NCI-H1930 (cell line): ENCODE data around the gene ATP5F1D.

Experiments used
- DNase-seq, 2 experiments: peaks; one replicate each; lab custom pipeline; 2025; lab: John Stamatoyannopoulos, UW

ATP5F1D gene

DNA sequence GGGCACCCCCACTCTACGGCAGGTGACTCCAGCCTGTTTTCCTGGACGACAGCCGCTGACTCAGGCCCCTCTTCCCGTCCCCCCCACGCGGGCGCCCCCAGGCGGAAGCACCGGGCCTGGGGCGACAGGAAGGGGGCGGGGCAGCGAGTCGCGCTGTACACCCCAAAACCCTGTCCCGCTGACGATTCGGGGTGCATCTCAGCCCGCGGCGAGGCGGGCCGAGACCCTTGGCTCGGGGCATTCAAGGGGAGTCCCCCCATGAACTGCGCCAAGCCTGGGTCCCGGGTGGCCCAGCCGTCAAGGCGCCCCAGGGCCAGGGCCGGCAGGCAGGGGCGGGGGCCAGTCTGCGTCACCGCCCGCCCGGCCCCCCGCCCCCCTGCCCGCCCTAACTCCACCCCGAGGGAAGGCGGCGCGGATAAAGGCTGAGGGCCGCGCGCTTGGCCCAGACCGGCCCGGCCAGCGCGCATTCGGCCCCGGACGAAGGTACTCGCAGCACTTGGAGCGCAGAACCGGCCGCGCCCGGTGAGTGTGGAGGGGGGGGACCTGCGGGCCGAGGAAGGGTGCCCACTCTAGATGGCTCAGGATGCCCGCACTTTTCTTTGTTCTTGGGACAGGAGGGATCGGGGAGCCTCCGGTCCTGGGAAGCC is 6.7 kb downstream of the ATP5F1D start, which contains the start of gene MIDN:
Gene MIDN (plus strand): TSS at position 445 of the 647 bp plus-strand sequence. CDS start 1,714 bp downstream, outside the sequence.
- peak; percentile 52 to 71 for DNase-seq

DNA sequence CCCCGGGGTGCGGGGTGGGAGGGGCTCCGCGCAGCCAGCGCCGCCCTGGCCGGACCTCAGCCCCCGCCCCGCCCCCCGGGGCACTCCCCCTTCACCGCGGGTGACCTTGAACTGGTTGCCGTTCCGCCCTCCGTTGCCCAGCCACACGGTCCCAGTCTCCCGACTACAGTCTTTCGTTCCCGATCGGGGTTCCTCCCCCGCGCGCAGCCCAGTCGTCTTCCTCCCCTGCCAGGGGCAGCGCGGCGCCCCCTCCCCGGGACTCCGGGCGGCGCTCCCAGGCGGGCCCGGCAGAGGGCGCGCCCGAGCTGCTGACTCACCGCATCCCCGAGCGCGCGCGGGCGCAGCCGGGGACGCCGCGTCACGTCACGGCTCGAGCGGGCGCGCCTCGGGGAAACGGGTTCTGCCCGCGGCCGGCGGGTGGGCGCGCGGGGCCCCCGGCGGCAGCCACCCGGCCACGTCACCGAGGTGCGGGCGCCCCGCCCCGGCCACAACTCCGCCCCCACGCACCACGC is 7.3 kb downstream of the ATP5F1D start:
- DNase-seq: peak; percentile 79 to 88

DNA sequence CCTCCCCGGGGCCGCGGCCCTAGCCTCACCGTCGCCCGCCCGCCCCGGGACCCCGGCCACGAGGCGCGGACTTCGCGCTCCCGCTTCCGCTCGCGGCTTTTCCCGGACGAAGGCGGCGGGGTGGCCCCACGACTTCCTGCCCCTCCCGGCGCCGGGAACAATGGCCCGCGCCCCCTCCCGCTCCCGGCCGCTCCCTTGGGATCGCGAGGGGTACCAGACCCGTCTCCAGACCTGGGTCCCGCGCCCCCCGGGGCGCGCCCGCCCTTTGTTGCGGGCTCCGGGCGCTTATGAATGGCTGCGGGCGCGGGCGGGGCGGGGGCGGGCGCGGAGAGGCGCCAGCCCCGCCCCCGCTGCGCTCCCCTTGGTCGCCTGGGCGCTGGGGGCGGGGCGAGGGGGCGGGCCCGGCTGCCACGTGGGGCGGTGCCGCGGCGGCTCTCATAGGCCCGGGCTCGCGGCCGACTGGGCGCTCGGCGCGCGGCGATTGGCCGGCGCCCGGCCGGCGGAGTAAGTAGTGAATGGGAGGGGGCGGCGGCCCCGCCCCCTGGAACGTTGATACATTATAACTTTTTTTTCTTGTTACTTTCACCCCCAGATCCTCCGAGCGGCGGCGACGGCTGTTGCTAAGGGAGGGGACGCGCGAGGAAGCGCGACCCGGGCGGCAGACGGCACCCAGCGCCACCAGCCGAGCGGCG is 7.9 kb downstream of the ATP5F1D start:
- DNase-seq: peak; percentile 77 to 82

DNA sequence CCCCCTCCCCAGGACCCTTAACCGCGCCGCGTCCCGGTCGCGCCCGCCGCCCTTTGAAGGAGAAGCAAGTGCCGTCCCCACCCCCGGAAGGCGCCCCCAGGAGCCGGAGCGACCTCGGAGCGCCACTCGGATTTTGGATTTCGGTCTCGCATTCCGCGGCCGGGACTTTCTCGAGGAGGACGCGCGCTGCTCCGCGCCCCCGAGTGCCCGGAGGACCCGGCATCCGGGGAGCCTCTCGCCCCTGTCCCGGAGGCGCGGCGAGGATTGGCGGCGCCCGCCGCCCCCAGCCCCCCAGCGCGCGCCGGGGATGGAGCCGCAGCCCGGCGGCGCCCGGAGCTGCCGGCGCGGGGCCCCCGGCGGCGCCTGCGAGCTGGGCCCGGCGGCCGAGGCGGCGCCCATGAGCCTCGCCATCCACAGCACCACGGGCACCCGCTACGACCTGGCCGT is 8.5 kb downstream of the ATP5F1D start:
- DNase-seq: no peak

DNA sequence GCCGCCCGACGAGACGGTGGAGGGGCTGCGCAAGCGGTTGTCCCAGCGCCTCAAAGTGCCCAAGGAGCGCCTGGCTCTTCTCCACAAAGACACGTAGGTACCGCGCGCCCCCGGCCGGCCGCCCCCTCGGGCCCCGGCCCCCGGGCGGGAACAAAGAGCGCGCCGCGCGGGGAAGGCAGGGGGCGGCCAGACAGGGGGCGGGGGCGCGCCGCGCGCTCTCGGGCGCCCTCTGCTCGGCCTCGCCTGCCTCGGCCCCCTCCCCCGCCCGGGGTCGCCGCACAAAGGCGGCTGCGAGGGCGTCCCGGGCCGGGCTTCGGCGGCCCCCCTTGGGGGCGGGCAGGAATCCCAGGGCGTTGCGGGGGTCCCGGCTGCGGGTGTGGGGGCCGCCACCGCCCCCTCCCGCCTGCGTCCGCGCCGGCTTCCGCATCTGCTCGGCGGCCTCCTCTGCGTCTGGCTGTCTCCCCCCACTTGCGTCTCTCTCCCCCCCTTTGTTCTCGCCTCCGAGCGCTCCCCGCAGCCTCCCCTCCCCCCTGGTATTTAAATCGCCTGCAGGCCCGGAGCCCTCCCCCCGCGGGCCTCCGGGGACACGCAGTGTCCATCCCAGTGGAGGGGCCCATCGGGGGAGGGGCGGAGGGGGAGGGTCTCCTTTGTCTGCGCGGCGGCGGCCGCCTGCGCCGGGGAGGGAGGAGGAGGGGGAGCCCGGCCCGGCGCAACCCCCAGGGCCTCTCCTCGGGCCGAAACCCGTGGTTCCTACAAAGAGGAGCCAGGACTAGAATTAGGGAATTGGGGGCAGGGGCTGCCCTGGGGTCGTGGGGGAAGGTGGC is 9.1 kb downstream of the ATP5F1D start:
- peak in 1 of 2 experiments; percentile 21 for DNase-seq

DNA sequence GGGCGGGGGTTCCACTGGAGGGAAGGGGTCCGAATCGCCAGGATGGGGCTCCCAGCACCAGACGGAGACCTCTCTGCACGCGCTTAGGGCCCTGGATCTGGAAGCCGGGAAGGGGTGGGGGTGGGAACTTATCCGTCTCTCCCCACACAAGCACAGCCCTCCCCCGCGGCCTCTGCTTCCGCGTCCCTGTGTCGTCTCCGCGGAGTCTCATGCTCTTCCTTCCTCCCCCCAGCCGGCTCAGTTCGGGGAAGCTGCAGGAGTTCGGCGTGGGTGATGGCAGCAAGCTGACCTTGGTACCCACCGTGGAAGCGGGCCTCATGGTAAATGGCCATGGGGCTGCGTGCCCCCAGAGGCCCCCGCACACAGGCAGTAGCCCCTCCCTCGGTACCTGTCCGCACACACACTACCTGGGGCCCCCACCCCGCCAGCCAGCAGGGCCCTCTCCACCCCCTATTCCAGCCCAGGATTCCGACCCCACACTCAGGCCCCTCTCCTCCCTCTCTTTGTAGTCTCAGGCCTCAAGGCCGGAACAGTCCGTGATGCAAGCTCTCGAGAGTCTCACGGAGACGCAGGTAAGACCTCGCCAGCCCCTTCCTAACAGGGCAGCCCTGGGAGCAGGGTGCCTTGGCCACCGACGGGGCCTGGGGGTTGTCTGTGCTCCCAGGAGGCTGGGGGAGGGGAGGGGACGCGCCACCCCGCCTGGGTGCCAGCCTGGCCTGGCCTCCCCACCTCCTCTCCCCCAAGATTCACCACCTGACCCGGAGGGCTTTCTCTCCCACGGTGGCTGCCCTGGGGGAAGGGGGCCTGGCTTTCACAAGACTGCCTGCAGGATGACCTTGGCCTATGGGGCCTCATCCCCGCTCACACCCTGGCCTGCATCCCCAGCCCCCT is 10.0 kb downstream of the ATP5F1D start:
- no peak for DNase-seq

DNA sequence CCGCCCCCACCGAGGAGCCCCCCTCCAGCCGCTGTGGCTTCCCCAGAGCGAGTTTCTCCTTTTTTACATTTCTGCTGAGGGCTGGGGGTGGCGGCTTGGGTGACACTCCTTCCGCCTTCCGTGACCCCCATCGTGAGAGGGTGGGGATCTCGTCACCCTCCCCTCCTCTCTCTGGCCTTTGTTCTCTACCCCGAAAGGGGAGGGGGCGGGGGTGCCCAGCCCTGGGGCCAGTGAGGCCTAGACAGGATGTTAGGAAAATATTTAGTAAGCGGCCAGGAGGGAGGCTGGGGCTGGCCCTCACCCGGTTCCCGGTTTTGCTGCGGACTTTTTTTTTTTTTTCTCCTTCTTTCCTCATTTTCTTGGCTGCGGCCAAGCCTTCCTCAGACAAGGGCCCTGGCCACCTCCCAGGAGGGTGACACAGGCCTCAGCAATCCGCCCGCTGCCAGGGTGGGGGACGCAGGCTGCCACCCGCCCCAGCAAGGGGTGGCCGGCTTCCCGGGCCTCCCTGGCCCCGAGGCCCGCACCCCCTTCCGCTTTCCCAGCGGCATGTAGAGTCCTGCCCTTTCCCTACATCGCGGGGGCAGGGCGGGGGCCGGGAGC is 10.8 kb downstream of the ATP5F1D start:
- DNase-seq: no peak

DNA sequence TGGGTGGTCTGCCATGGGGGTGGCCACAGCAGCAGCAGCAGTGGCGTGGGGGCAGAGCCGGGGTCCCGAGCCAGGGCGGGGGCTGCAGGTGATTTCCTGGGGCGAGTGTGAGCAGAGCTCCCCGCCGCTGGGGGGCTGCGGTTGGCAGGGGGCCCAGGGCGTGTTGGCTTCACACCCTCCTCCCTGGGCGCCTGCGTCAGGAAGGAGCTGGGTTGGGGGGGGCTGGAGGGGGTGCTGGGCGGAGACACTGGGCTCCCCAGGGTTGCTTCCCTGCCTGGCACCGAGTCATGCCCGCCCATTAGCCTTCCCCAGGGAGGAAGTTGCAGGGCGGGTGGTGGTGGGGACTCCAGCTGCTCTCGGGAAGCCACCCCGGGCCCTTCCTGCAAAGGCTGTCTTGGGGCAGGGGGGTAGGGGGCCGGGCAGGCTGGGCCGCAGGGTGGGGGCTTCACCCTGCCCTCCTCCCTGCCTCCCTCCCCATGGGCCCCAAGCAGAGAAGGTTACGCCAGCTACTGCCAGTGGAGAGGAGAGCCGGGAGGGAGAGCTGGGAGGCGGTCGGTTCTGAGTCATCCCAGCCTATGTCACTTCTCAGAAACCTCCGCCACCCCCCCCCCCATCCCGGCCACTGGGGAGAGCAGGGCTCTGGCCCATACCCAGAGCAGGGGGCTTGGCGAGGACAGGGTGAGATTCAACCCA is 11.4 kb downstream of the ATP5F1D start:
- no peak for DNase-seq

DNA sequence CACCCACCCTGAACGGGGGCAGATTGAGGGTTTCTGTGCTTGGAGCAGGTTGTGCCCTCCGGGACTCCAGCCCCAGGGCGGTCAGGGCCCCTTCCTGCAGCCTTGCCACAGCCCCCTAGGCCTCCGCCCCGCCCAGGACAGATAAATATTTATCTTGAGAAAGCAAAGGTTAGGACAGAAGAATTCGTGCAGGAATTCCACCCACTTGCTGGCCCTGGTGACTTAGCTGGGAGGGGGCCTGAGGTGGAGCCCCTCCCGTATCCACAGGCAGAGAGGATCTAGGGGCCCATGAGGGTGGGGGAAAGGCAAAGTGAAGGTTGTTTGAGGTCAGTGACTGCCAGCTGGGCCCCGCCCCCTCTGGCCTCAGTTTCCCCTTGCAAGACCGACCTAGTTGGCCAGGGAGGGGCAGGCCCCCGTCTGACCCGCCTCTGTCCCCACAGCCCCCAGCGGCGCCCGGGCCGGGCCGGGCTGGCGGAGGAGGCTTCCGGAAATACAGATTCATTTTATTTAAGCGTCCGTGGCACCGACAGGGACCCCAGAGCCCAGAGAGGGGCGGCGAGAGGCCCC is 12.0 kb downstream of the ATP5F1D start:
- no peak for DNase-seq

DNA sequence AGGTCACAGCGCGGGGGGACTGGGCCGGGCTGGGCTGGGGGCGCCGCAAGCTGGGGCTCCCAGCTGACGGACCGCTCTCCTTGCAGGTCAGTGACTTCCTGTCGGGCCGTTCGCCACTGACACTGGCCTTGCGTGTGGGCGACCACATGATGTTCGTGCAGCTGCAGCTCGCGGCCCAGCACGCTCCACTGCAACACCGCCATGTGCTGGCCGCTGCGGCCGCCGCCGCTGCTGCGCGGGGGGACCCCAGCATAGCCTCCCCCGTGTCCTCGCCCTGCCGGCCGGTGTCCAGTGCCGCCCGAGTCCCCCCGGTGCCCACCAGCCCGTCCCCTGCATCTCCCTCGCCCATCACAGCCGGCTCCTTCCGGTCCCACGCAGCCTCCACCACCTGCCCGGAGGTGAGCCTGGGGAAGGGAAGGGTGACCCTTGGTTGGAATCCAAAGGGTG is 12.6 kb downstream of the ATP5F1D start:
- no peak for DNase-seq

DNA sequence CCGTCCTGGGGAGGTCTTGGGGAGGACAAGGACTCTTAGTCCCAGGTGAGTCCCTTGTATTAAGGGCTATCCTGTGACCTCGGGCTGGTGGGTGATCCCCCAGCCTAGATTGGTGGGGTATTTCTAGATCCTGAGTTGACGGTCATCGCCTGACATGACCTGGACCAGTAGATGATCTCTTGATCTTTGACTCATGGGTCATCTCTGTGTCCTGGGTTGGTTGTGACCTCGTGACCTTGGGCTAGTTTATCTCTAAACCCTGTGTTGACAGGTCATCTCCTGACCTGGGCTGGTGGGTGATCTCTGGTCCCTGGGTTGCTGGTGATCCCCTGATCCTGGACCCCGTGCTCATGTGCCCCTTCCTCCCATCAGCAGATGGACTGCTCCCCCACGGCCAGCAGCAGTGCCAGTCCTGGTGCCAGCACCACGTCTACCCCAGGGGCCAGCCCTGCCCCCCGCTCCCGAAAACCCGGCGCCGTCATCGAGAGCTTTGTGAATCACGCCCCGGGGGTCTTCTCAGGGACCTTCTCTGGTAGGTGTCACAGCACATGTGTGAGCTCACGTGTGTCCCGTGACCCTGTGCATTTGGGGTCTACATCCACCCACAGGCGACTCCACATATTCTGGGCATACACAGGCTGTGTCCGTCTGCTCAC is 13.1 kb downstream of the ATP5F1D start:
- no peak for DNase-seq

DNA sequence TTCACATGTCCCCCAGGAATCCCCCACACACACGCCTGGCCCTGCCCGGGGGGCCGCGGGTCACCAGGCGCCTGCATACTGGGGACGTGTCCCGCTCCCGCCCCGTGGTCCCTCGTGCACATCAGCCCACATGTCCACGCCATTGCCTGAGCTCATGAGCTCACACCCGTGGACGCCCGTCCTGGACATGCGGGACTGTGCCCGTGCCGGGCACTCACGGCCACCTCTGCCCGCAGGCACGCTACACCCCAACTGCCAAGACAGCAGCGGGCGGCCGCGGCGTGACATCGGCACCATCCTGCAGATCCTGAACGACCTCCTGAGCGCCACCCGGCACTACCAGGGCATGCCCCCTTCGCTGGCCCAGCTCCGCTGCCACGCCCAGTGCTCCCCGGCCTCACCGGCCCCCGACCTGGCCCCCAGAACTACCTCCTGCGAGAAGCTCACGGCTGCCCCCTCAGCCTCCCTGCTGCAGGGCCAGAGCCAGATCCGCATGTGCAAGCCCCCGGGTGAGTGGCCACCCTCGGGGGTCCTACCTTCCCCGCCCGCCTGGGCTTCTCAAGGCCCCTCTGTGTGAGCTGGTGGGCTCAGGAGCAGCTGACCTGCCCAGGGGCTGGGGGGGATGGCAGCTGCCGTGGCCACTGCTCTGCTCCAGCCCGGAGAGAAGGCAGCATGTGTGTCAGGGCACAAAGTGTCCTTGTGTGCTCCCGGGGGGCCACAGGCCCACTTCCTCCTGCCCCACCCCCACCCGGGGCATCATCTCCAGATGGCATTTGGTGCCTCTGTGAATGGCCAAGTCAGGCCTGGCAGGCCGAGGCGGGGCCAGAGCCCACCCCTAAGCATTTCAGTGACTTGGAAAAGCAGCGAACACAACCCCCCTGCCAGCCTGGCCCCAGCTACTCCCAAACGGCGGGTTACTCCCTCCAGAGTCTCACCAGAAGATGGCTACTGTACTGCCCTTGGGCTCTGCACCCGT is 13.9 kb downstream of the ATP5F1D start:
- no peak for DNase-seq

DNA sequence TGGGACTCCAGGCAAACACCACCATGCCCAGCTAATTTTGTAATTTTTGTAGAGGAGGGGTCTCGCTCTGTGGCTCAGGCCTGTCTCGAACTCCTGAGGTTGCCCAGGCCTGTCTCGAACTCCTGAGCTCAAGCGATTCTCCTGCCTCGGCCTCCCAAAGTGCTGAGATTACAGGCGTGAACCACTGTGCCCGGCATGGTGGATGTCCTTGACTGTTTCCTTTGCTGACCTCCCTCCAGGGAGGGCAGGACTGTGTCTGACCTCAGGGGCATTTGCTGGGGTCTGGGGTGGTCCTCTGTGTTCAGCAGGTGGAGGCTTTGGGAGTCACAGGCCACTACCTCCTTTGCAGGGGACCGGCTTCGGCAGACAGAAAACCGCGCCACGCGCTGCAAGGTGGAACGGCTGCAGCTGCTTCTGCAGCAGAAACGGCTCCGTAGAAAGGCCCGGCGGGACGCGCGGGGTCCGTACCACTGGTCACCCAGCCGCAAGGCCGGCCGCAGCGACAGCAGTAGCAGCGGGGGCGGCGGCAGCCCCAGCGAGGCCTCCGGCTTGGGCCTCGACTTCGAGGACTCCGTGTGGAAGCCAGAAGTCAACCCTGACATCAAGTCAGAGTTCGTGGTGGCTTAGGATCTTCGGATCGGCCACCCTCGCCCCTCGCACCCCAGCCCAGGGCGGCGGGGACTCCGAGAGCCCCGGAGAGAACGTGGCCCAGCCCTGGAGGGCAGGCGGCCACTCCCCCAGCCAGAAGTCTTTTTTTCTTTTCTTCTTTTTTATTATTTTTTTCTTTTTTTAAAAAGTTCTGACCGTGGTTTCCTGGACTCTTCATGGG is 15.3 kb downstream of the ATP5F1D start:
- no peak for DNase-seq

DNA sequence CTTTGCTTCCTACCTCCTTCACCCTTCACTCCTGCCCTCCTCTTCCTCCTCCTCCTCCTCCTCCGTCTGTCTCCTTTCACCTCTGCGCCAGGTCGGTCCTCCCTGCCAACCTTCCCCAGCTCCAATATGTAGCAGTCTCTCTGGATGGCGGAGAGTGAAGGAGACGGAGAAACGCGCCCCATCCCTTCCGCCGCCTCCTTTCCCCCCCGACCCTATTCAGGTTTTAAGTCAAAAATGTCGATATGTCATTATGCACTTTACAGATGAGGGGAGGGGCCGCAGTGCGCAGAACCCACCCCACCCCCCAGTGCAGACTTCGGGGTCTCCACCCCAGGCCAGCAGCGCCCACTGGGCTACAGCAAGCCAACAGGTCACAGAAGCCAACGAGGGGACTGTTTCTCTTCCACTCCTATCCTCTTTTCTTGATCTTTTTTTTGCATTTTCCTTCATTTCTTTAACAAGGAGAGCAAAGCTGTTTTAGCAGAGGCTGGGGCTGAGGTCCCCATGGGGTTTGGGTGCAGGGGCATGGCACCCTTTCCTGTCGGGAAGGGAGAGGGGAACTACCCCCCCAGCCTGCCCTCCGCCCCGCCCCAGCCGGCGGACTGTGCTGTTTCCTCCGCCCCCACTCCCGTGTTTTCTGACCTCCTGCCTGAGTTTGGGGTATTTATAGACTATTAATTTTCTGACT is 16.1 kb downstream of the ATP5F1D start:
- no peak for DNase-seq

DNA sequence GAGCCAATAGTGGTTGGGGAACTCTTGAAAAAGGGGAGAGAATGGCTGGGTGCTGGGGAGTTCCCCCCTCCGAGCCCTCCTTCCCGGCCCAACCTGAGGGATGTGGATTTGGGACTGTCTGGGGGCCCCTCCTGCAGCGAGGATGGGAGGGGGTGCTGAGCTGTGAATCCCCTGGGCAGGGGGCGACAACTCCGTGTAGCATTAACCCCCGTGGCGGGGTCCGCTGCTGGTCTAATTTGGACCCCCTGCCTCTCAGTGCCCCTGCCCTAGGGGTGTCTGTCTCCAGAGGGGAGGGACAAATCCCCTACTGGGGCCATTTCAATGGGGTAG is 16.6 kb downstream of the ATP5F1D start:
- no peak for DNase-seq

DNA sequence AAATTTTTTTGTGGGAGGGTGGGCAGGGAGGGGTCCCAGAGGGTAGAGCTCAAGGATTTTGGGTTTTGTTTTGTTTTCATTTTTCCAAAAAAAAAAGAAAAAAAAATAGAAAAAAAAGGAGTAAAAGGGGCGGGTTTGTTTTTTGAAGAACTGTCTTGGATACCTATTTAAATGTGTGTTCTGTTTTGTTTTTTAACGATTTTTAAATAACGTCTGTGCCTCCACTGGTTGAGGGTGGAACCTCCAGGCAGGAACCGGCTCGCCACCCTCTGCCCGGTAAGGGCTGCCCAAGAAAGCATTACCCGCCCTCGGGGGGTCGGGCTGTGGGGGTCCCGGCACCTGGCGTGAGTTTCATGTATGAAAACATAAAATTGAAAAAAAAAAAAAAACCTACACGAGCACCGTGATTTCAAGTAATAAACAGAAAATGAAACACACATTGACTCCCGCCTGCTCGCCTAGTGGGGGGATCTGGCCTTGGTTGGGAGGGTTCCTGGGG is 17.2 kb downstream of the ATP5F1D start:
- no peak for DNase-seq
